IMR-90 (cell line): ENCODE measurements around the gene PTGDR2. TPM values are rescaled to one million over a fixed set of nuclear protein-coding genes. Genes with fewer than 3 reads are reported as not detected.
A peak's percentile ranks its signal among the peaks of the same experiment; 100 is the strongest.

Source experiments
- ATAC-seq: fragments of 200-7000 bp; cut with Tn5 transposase; 2 replicates; pipeline ENCODE4 v1.9.1; 2020; ENCODE audit warnings: low read depth, mild to moderate bottlenecking, moderate library complexity
- BruUV-seq: library from RNA; stranded (reverse); fragments of 400-500 nt; replicated peaks from 2 replicates; lab custom pipeline; 2021; lab: Mats Ljungman, UMichigan
- CTCF ChIA-PET: fragments of 300-600 bp; formaldehyde crosslinking; extraction: SDS; loops from one replicate; lab custom pipeline; 2021; ENCODE audit warnings: antibody characterized with exemption; lab: Yijun Ruan, JAX
- POLR2A ChIA-PET: fragments of 300-600 bp; sonication (Branson Sonifier 250); formaldehyde crosslinking; loops from one replicate; lab custom pipeline; 2022; ENCODE audit warnings: antibody characterized with exemption; ENCODE audit not compliant: unreplicated experiment; lab: Charles Lee
- DNase-seq: peaks from one replicate; pipeline ENCODE4 v3.0.0; 2013
- H2AFZ ChIP-seq: replicated peaks from 2 replicates; pipeline ENCODE3; 2013; ENCODE audit warnings: low read length, mild to moderate bottlenecking; ENCODE audit not compliant: poor library complexity
- H2AK5ac ChIP-seq: 2 replicates; pipeline ENCODE4 v1.6.1; 2013; ENCODE audit warnings: low read depth, low read length, inconsistent platforms
- H2AK9ac ChIP-seq: replicated peaks from 2 replicates; pipeline ENCODE3; 2013; ENCODE audit warnings: mild to moderate bottlenecking, low read depth, low read length, moderate library complexity; ENCODE audit not compliant: poor library complexity
- H2BK120ac ChIP-seq: 2 replicates; pipeline ENCODE4 v1.6.1; 2013; ENCODE audit warnings: low read depth, low read length, inconsistent platforms
- H2BK15ac ChIP-seq: 3 replicates; pipeline ENCODE4 v1.6.1; 2013; ENCODE audit warnings: low read depth, low read length, inconsistent platforms
- H2BK20ac ChIP-seq: 2 replicates; pipeline ENCODE4 v1.6.1; 2013; ENCODE audit warnings: low read depth, mild to moderate bottlenecking, inconsistent platforms, low read length, moderate library complexity
- H2BK5ac ChIP-seq: 2 replicates; pipeline ENCODE4 v1.6.1; 2013; ENCODE audit warnings: mild to moderate bottlenecking, low read depth, low read length, inconsistent platforms; ENCODE audit not compliant: poor library complexity, severe bottlenecking
- H3K14ac ChIP-seq: replicated peaks from 2 replicates; pipeline ENCODE4 v1.6.1; 2013; ENCODE audit warnings: low read depth, low read length, inconsistent platforms
- H3K18ac ChIP-seq: 2 replicates; pipeline ENCODE4 v1.6.1; 2013; ENCODE audit warnings: low read depth, low read length, control low read depth
- H3K23ac ChIP-seq: 2 replicates; pipeline ENCODE4 v1.6.1; 2013; ENCODE audit warnings: low read depth, low read length, inconsistent platforms
- H3K27ac ChIP-seq: 2 replicates; pipeline ENCODE4 v1.5.1; 2013; ENCODE audit warnings: mild to moderate bottlenecking, control low read depth, low read length; ENCODE audit not compliant: insufficient read depth
- H3K27me3 ChIP-seq: 2 replicates; pipeline ENCODE4 v1.6.1; 2013; ENCODE audit warnings: low read length; ENCODE audit not compliant: control insufficient read depth, insufficient read depth
- H3K36me3 ChIP-seq: 2 replicates; pipeline ENCODE4 v1.6.1; 2013; ENCODE audit warnings: low read length, mixed read lengths; ENCODE audit not compliant: control insufficient read depth, insufficient read depth
- H3K4ac ChIP-seq: 2 replicates; pipeline ENCODE4 v1.6.1; 2013; ENCODE audit warnings: low read depth, low read length, inconsistent platforms
- H3K4me1 ChIP-seq: 2 replicates; pipeline ENCODE4 v1.6.1; 2013; ENCODE audit warnings: low read length, mixed read lengths; ENCODE audit not compliant: control insufficient read depth, insufficient read depth
- H3K4me2 ChIP-seq: 2 replicates; pipeline ENCODE4 v1.6.1; 2013; ENCODE audit warnings: low read depth, mild to moderate bottlenecking, control low read depth, low read length, moderate library complexity
- H3K4me3 ChIP-seq: 2 replicates; pipeline ENCODE4 v1.5.1; 2013; ENCODE audit warnings: low read depth, mild to moderate bottlenecking, control low read depth, low read length, moderate library complexity; ENCODE audit not compliant: insufficient read depth
- H3K56ac ChIP-seq: 2 replicates; pipeline ENCODE4 v1.6.1; 2013; ENCODE audit warnings: low read length, inconsistent platforms; ENCODE audit not compliant: insufficient read depth; ENCODE audit errors: extremely low read depth
- H3K79me1 ChIP-seq, 2 experiments: 2 replicates each; pipeline ENCODE4 v1.6.1; 2013; ENCODE audit warnings: low read length in 2 of 2, inconsistent platforms in 1 of 2, low read depth in 1 of 2
- H3K9ac ChIP-seq: 2 replicates; pipeline ENCODE4 v1.6.1; 2013; ENCODE audit warnings: low read depth, low read length, control low read depth
- H3K9me1 ChIP-seq: 2 replicates; pipeline ENCODE4 v1.6.1; 2013; ENCODE audit warnings: low read length, inconsistent platforms; ENCODE audit not compliant: insufficient read depth
- H3K9me3 ChIP-seq: 2 replicates; pipeline ENCODE4 v1.6.1; 2013; ENCODE audit warnings: low read length; ENCODE audit not compliant: control insufficient read depth, insufficient read depth
- H4K20me1 ChIP-seq: 2 replicates; pipeline ENCODE4 v1.6.1; 2013; ENCODE audit warnings: low read length, inconsistent platforms; ENCODE audit not compliant: insufficient read depth
- H4K5ac ChIP-seq: 2 replicates; pipeline ENCODE4 v1.6.1; 2013; ENCODE audit warnings: mild to moderate bottlenecking, low read depth, low read length, control low read depth
- H4K8ac ChIP-seq, 2 experiments: 2 replicates each; pipeline ENCODE4 v1.6.1; 2013; ENCODE audit warnings: low read depth in 2 of 2, low read length in 2 of 2, control low read depth in 1 of 2, inconsistent platforms in 1 of 2
- H4K91ac ChIP-seq: 2 replicates; pipeline ENCODE4 v1.6.1; 2013; ENCODE audit warnings: low read depth, low read length, inconsistent platforms; ENCODE audit not compliant: insufficient read depth
- CEBPB ChIP-seq: IDR thresholded peaks from 2 replicates; pipeline ENCODE4 v1.6.1; 2012; ENCODE audit warnings: low read depth, low read length, improper control_type of control experiment
- CHD1 ChIP-seq: IDR thresholded peaks from 2 replicates; pipeline ENCODE4 v1.6.1; 2012; ENCODE audit warnings: low read depth, low read length, improper control_type of control experiment
- MXI1 ChIP-seq: IDR thresholded peaks from 2 replicates; pipeline ENCODE4 v1.6.1; 2012; ENCODE audit warnings: low read depth, mild to moderate bottlenecking, low read length, moderate library complexity, borderline replicate concordance
- RFX5 ChIP-seq: IDR thresholded peaks from 2 replicates; pipeline ENCODE4 v1.8.0; 2012; ENCODE audit warnings: low read depth, mild to moderate bottlenecking, low read length, moderate library complexity
- WGBS, 2 experiments: methylation state at CpG; one replicate each; pipeline versions ENCODE4 v1.1.5 to v1.1.7; 2013; ENCODE audit warnings: missing lambda C conversion rate in 2 of 2; ENCODE audit not compliant: insufficient read length in 1 of 2; ENCODE audit errors: extremely low coverage in 2 of 2; 5-methylcytosine and 5-hydroxymethylcytosine counted together
- dilution Hi-C: fragments of 300-500 bp; cut with HindIII; formaldehyde crosslinking; loops from one replicate; pipeline ENCODE4 v1.14.3; 2018; ENCODE audit warnings: low sequenced_read_pairs; ENCODE audit not compliant: unreplicated experiment
- in situ Hi-C: fragments of 300-500 bp; cut with MboI; formaldehyde crosslinking; loops from 3 replicates; pipeline ENCODE4 v1.14.3; 2019; ENCODE audit warnings: low sequenced_read_pairs, inconsistent platforms, mixed read lengths
- intact Hi-C: fragments of 100-400 bp; cut with micrococcal nuclease; formaldehyde crosslinking; loops from 2 replicates; pipeline ENCODE4 v1.10.0; 2022
- polyA plus RNA-seq, 3 experiments: library from polyadenylated mRNA; depleted of rRNA; stranded (reverse); fragments of >200 nt; gene quantifications; 2 replicates each; pipeline ENCODE4 v1.2.3, GENCODE V29; 2012; ENCODE audit warnings: low replicate concordance in 1 of 3
- total RNA-seq: library from RNA; depleted of rRNA; stranded (reverse); fragments of >200 nt; gene quantifications from 2 replicates; pipeline ENCODE4 v1.2.3, GENCODE V29; 2012

PTGDR2 gene
- total and polyA plus RNA-seq, 2 of the 4 experiments (the other 2 are of a cell fraction), result under 0.01 to 0.12 TPM

- TF ChIP-seq RFX5, result no peak
Observed at GRCh38 chr11:60834742-60835533, 20.8 kb downstream of the PTGDR2 start (continued).

DNA sequence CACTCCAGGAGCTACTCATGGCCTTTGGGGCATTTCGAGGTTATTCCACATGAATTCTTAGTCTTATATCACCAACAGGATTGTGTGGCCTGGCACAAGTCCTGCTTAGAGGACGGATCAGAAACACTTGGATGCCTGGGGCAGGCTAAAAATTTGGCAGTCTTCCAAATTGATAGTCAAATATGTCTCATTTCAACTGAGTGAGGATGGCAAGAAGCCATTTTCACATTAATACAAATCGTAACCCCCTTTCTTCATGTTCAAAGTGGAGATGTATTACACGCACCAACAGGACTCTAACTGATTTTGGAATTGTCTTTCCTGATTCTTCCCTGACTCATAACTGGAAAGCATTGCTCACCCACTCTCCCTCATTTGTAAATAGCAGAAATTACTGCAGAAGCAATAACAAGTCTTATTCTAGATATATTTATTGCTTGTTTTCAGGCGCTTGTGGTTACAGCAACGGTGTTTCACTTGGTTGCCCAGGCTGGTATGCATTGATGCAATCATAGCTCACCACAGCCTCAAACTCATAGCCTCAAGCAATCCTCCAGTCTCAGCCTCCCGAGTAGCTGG, 24.2 kb downstream of the PTGDR2 start:
- H3K27me3 ChIP-seq, result peaks cover 35% of the 10 kb centered on the region
- H3K79me1 ChIP-seq, result no peaks in the 10 kb centered on the region
- no peak overlapping the region for H3K56ac ChIP-seq
- no peaks in the 10 kb centered on the region for H3K9me3 ChIP-seq
- H2AK5ac ChIP-seq, result no peak overlapping the region
- H2AFZ ChIP-seq, result no peak overlapping the region
- no CpG with 5 or more reads among the region's 7 CpGs for WGBS, 2 experiments
- no peak overlapping the region for H3K27ac ChIP-seq
- in situ Hi-C loops (no loop called here), dilution Hi-C loops (no loop called here), intact Hi-C loops (loop anchor here (1.0 to 5.0 kb wide), 7 partner anchors 56 to 356 kb away; no protein-coding TSS in a partner anchor)
- no TSS peak for BruUV-seq
- POLR2A ChIA-PET, result interaction anchor here (1.4 kb wide), 1 partner anchor 56 kb away, joined by 4 read pairs; no protein-coding TSS in a partner anchor
- CTCF ChIA-PET, result interaction anchor here (0.5 to 4.9 kb wide), 15 partner anchors 9 to 1882 kb away, joined by 3 to 86 read pairs (median 5); no protein-coding TSS in a partner anchor
- H2BK15ac ChIP-seq, result no peak overlapping the region
- TF ChIP-seq CHD1 (no peak), CEBPB (peak; percentile 41; the same call in 1 of the 2 replicates), MXI1 (no peak)
- H3K9me1 ChIP-seq, result no peaks in the 10 kb centered on the region
- no peak overlapping the region for H4K8ac ChIP-seq
- DNase-seq (peak; percentile 42), ATAC-seq (no peak; the same call in 1 of the 2 replicates)
- no peaks in the 10 kb centered on the region for H3K4me1 ChIP-seq
- H3K4me3 ChIP-seq, result no peak overlapping the region
- no peaks in the 10 kb centered on the region for H3K36me3 ChIP-seq
- no peak overlapping the region for H2BK120ac ChIP-seq
- H3K9ac ChIP-seq, result no peak overlapping the region
- no peaks in the 10 kb centered on the region for H4K20me1 ChIP-seq
- no peak overlapping the region for H3K4me2 ChIP-seq
- H4K91ac ChIP-seq, result no peak overlapping the region
- H3K4ac ChIP-seq, result no peak overlapping the region
- no peak overlapping the region for H4K5ac ChIP-seq
- H2BK20ac ChIP-seq, result no peak overlapping the region
- H2AK9ac ChIP-seq, result no peak overlapping the region
- H3K23ac ChIP-seq, result no peak overlapping the region
- no peak overlapping the region for H3K14ac ChIP-seq
- H3K18ac ChIP-seq, result no peak overlapping the region
- no peak overlapping the region for H2BK5ac ChIP-seq
